Adrenal gland (tissue), 12 donors: Measurements from ENCODE around the gene U2AF1L4. TPM values are rescaled to one million over a fixed set of nuclear protein-coding genes. Genes with fewer than 3 reads are reported as not detected.

Experiments
- DNase-seq, 7 donors: peaks; one replicate each; pipeline ENCODE4 v3.0.0-alpha.2; 2019 to 2020
- H3K27ac ChIP-seq, 5 donors: fragments of 200-600 bp; sonication (generic) in 4 of 5; 1 replicate in 3 of 5; 2 replicates in 2 of 5; pipeline versions ENCODE4 v1.5.1 to v1.8.0; 2016 to 2020; ENCODE audit warnings: mild to moderate bottlenecking in 1 of 5
- H3K27me3 ChIP-seq: fragments of 200-600 bp; 2 replicates; pipeline ENCODE4 v1.8.0; 2021
- H3K36me3 ChIP-seq, 2 donors: fragments of 200-600 bp; replicated peaks in 1 of 2; 1 replicate in 1 of 2; 2 replicates in 1 of 2; pipeline versions ENCODE4 v1.5.1 to v1.8.0; 2018 to 2022
- H3K4me1 ChIP-seq, 2 donors: fragments of 200-600 bp; replicated peaks in 1 of 2; 1 replicate in 1 of 2; 2 replicates in 1 of 2; pipeline versions ENCODE4 v1.5.1 to v1.8.0; 2018 to 2021
- H3K4me3 ChIP-seq, 4 donors: fragments of 200-600 bp; sonication (generic) in 3 of 4; one replicate each; pipeline ENCODE4 v1.5.1; 2016 to 2018
- H3K9me3 ChIP-seq, 3 donors: fragments of 200-600 bp; sonication (generic) in 1 of 3; replicated peaks in 1 of 3; 1 replicate in 2 of 3; 2 replicates in 1 of 3; pipeline versions ENCODE4 v1.5.1 to v1.8.0; 2016 to 2021
- POLR2A ChIP-seq, 2 donors: fragments of 450-650 bp; IDR thresholded peaks; one replicate each; pipeline ENCODE4 v1.6.1; 2017; ENCODE audit warnings: antibody characterized with exemption in 2 of 2, mild to moderate bottlenecking in 2 of 2, moderate library complexity in 1 of 2
- WGBS, 4 donors: extraction: QIAGEN DNeasy Blood & Tissue Kit in 2 of 4; methylation state at CpG; one replicate each; pipeline versions ENCODE4 v1.1.5 to v1.1.7; 2013 to 2017; 5-methylcytosine and 5-hydroxymethylcytosine counted together
- intact Hi-C, 2 donors: fragments of 100-400 bp; cut with DNase I; formaldehyde crosslinking; loops; one replicate each; pipeline versions ENCODE4 v1.14.1 to v1.15.0; 2022 to 2023
- polyA plus RNA-seq, 3 donors: library from polyadenylated mRNA; stranded (reverse); fragments of 200-250 nt in 2 of 3; fragments of 350-450 nt in 1 of 3; fragmentation: Illumina TruSeq in 1 of 3; extraction: RNeasy Lipid Tissue Mini Kit (QIAGEN cat#74804) in 1 of 3; gene quantifications; one replicate each; pipeline ENCODE4 v1.2.3, GENCODE V29; 2013 to 2014
- total RNA-seq, 9 donors: library from RNA; depleted of rRNA in 4 of 9; stranded (reverse); fragments of >200 nt in 4 of 9; fragments of 120-200 nt in 1 of 9; fragmentation: NEBNext Ultra II Directional in 1 of 9; extraction: Animal tissue kit (Norgen Biotek cat#: 25700) in 1 of 9; gene quantifications; one replicate each; pipeline versions ENCODE4 v1.1.0 to v1.2.4, GENCODE V29; 2013 to 2023
- TF ChIP-seq, protein P1 (sequence below), 6 experiments: fragments of 450-650 bp in 4 of 6; fragments of 200-600 bp in 2 of 6; sonication (generic) in 1 of 6; IDR thresholded peaks; 1 replicate in 5 of 6; 2 replicates in 1 of 6; pipeline versions ENCODE4 v1.5.1 to v1.8.0; 2016 to 2021; ENCODE audit warnings: antibody characterized with exemption in 6 of 6, mild to moderate bottlenecking in 2 of 6, moderate library complexity in 1 of 6
- donor health status: healthy with polysubstance abuse.
- donor health status: Bipolar disorder and iron deficiency.
- donor health status: DM: yes; HTN: yes; CAD: no.
- donor health status: DM: no; HTN: no; CAD: no.
- donor health status: DM: no; HTN: no; CAD: no.
- donor health status: DM: yes; HTN: yes; CAD: no.

Gene U2AF1L4
- total and polyA plus RNA-seq, 12 donors = 14.8 to 255 (median 32.8) TPM

- 7 to 9% (median 8%) methylated on average over 35 to 41 of the region's 41 CpGs for WGBS, 4 donors
- DNase-seq = peak; percentile 94 to 98 (median 98)
- no peaks in the 10 kb centered on the region for H3K27me3 ChIP-seq
- intact Hi-C loops = no loop called here
- H3K9me3 ChIP-seq = no peaks in the 10 kb centered on the region
- TF ChIP-seq, protein P1, sequence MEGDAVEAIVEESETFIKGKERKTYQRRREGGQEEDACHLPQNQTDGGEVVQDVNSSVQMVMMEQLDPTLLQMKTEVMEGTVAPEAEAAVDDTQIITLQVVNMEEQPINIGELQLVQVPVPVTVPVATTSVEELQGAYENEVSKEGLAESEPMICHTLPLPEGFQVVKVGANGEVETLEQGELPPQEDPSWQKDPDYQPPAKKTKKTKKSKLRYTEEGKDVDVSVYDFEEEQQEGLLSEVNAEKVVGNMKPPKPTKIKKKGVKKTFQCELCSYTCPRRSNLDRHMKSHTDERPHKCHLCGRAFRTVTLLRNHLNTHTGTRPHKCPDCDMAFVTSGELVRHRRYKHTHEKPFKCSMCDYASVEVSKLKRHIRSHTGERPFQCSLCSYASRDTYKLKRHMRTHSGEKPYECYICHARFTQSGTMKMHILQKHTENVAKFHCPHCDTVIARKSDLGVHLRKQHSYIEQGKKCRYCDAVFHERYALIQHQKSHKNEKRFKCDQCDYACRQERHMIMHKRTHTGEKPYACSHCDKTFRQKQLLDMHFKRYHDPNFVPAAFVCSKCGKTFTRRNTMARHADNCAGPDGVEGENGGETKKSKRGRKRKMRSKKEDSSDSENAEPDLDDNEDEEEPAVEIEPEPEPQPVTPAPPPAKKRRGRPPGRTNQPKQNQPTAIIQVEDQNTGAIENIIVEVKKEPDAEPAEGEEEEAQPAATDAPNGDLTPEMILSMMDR (IDR thresholded peaks at IDR 0.05) = peak in 5 of 6 experiments; percentile 23 to 45 (median 31)
- TF ChIP-seq POLR2A (IDR thresholded peaks at IDR 0.05) = no peak
- H3K4me3 ChIP-seq = peak overlapping the region; percentile 34 to 89 (median 84)
- peaks cover 31 to 53% of the 10 kb centered on the region in 2 donors for H3K4me1 ChIP-seq
- H3K27ac ChIP-seq = peak overlapping the region; percentile 99 to 100 (median 100)
- H3K36me3 ChIP-seq = no peaks in the 10 kb centered on the region
These were observed 539 bp downstream of the U2AF1L4 start for GRCh38 chr19:35744430-35745327.

DNA sequence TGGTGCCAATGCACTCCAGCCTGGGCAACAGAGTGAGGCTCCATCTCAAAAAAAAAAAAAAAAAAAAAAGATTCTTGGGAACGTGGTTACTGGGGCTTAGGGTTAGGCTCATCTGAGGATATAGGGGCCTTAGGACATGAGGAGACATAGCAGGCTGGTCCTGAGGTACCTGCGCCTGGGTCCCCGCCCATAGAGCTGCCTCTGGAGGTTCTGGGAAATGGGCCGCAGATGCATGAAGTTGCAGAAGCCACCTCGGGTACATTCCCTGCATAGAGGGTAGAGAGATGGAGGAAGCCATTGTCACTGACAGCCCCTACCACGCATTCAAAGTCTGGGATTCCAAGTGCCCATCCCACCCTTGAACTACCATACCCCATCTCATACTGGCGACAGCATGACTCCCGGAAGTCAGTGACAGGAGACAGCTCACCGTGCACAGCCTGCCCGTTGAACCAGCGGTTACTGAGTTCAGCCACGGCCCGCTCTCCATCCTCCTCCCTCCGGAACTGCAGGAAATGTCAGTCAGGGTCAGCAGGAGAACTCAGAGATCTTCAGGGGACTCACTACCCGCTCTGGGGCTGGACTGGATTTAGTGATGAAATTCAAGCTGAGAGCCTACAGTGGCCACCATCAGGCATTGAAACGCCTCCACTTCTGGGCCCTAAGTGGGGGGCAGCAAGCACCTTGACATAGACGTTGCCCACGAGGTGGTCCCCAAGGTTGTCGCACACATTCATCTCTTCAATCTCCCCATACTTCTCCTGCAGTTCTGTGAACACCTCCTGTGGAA is 1.4 kb downstream of the U2AF1L4 start:
- Histone ChIP-seq H3K27me3 (no peaks in the 10 kb centered on the region), H3K4me3 (peak overlapping the region in 1 of 4 donors; percentile 89), H3K27ac (peak overlapping the region in 2 of 5 donors; percentile 100), H3K4me1 (peaks cover 28 to 50% of the 10 kb centered on the region in 2 donors), H3K9me3 (no peaks in the 10 kb centered on the region), H3K36me3 (peaks cover 0 to 5% of the 10 kb centered on the region in 2 donors)
- peak in 1 of 7 donors; percentile 34 for DNase-seq
- WGBS, 4 donors = 86 to 91% (median 89%) methylated on average over 18 to 19 of the region's 19 CpGs
- intact Hi-C loops = no loop called here
- TF ChIP-seq, protein P1 (IDR thresholded peaks at IDR 0.05) = no peak
- TF ChIP-seq POLR2A (IDR thresholded peaks at IDR 0.05) = no peak

DNA sequence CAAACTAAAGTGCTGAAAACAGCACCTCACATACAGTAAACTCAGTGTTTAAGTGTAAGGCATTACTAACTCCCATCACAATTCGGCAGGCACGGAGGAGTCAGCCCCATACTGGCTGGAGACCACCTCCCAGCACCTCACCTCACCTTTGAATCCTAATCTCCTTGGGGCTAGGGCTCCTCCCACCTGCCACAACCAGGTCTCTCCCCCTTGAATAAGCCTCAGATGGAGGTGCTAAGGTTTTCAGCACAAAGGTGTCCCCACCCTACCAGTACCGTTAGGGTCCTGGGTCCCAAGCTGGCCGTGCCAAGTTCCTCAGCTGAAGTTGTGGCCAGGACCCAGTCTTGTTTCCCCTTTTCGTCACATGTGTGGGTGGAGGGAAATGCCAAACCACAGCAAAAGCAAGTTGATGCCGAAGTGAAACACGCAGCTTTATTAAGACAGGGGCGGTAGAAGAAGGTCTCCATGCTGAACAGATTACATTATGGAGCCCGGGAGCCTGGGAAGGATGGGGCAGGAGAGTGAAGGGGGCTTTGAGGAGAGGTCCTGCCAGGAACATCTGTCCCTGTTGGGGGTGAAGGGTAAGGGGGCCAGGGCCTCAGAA is 3.0 kb downstream of the U2AF1L4 start, which contains the start of gene IGFLR1:
TSS of gene IGFLR1 (minus strand) at position 332 of the 604 bp plus-strand sequence. CDS start 1,272 bp downstream, outside the sequence.
- Histone ChIP-seq H3K4me1 (peaks cover 25 to 45% of the 10 kb centered on the region in 2 donors), H3K27me3 (no peaks in the 10 kb centered on the region), H3K9me3 (no peaks in the 10 kb centered on the region), H3K4me3 (peak within 1 kb of the TSS in 1 of 4 donors; percentile 59), H3K27ac (peak within 1 kb of the TSS in 4 of 5 donors; percentile 3 to 88 (median 77)), H3K36me3 (peaks cover 0 to 21% of the 10 kb centered on the region in 2 donors)
- intact Hi-C loops = no loop called here
- TF ChIP-seq, protein P1 (IDR thresholded peaks at IDR 0.05) = no peak
- TF ChIP-seq POLR2A (IDR thresholded peaks at IDR 0.05) = no peak
- peak in 1 of 7 donors; percentile 64 for DNase-seq
- WGBS, 4 donors = 72 to 86% (median 76%) methylated on average over 9 of the region's 9 CpGs
